GM19240 (cell line): ENCODE data around the gene LRRFIP1.

Experiments
- DNase-seq: peaks from one replicate; pipeline ENCODE4 v3.0.0; 2011; ENCODE audit warnings: low spot score; ENCODE audit not compliant: insufficient read length

LRRFIP1 gene

DNA sequence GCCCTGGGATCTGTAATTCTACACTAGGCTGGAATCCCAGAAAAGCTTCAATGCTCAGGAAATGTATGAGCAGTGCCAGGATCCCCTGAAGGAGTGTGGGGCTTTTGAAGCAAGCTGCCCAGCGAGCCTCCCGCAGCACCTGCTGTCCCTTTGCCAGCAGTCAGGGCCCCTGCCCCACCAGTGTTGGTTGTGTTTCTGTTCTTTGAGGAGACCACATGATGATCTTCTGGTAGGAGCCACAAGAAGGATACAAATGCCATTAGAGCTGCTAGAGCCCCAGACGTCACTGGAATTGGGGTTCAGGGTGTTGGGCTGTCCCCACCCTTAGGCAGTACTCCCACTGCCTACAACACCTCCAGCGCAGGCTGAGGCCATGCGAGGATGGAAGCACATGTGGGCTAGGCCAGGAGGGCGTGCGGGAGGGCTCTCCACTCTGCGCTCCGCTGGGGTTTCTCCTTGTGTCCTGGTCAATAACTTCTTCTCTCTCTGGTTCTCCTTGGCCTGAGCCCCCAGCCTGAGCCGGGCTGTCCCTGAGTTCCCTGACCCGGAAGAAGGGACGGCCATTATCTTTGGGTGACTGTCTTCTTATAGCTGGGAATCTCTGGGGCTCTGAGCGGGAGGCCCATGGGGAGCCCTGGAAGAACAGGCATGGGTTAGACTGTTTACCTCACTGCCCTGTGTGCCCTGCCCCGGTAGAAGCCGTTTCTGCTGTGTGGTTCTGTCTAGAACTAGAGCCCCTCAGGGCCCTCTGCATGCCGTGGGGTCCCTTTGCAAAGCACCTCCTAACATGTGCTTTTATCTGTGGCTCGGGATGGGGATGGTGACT, 73.9 kb downstream of the LRRFIP1 start:
- DNase-seq, result no peak

GRCh38 chr2:237701859-237702390, 74.5 kb downstream of the LRRFIP1 start:
- DNase-seq, result no peak

DNA sequence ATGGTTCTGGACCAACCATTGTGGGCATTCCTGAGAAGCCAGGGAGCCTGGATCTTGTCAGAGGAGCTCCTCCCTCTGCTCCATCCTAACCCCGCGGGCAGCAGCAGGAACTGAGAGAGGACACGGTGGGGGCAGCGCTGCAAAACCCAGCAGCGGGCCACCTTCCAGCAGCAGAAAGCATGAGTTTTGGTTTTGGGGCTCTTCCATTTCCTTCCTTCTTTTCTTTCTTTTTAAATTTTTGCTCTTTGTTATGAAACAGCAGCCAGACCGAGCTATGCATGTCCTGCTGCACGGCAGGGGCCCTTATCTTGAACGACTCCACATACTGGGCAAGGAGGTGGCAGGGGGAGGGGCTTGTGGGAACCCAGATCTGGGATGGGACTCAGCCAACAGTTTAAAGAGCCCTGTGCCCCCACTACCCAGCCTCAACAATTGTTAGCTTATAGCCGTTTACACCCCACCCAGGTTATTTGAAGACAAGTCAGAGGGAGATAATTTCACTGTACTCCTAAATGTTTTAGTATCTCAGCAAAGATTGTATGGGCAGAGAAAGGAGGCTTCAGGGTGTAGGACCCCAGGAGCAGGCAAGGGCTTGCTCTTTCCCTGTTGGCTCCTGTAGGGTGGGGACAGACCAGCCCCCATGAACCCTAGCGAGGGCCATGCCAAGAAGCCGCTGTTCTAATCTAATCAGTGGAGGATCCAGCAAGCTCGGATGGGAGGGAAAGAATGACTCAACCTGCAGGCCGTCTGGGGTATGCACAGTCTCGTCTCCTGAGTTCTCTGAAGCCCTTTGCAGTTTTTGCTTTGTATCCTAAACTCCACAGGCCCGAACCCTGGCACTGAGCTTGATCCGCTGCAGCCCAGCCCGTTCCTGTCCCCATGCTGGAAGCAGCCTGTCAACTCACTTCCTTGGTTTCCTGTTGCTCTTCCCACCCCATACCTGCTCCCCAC, 75.3 kb downstream of the LRRFIP1 start:
- DNase-seq, result no peak

- DNase-seq, result no peak
These were observed 77.4 kb downstream of the LRRFIP1 start for GRCh38 chr2:237704501-237705434.

DNA sequence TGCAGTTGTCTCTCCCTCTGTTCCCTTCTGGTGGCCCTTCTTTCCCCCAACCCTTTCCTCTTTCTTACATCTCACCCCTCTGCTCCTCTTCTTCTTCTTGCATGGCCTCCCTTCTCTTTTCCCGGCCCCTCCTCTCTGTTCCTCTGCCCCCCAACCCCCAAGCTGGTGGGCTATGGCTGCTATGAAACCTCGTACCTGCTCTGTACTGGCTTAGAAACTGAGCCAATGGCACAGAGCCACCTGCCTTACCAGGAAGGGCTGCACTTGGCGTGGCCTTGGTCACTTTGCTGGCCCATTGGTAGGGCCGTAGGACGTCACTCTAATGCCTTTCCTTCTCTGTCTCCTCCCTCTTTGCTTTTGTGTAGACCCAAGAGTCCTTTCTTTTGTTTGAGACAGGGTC, 78.9 kb downstream of the LRRFIP1 start:
- DNase-seq, result no peak

DNA sequence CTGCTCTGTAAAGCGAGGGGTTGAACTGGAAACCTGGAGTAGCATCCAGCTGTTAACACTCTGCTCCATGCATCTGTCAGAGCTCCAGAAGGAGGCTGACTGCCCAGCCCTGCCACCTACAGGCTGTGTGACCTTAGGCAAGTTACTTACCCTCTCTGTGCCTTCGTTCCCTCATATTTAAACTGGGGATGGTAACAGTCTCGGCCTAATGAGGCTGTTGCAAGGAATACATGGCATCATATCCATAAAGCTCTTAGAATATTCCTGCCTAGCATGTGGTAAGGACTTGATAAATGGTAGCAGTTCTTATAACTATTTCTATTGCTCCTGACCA, 80.6 kb downstream of the LRRFIP1 start:
- no peak for DNase-seq

- DNase-seq, result no peak
These were observed 81.1 kb downstream of the LRRFIP1 start for GRCh38 chr2:237708491-237708890.

- DNase-seq, result no peak
These were observed 81.6 kb downstream of the LRRFIP1 start for GRCh38 chr2:237708961-237709360.

DNA sequence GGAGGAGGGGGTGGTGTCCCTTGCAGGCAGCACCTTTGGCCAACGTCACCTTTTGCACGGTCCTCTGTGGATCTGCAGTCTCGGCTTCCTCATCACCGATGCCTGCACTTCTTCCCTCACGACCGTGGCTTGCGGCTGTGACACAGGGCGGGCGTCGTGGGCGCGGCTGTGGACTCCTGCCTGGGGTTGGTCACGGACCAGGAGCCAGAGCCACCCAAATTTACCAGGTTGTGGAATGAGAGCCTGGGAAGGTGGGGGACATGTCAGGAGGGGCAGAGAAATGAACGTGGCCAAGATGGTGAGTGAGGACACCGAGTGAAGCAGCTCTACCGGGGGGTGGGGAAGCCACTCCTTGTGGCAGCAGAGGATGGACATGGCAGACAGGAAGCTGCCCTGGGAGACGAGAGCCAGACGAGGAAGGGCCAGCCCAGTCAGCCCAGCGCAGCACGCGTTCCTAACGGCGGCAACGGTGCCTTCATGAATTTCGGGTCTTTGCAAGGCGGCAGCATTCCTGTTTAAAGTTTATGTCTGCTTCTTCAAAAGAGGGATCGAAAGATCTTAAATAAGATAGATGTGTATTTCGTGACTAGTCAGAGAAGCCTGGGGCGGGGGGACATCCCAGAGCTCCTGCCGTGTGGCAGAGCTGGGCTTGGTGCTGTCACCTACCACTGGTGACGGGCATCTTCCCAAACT, 84.2 kb downstream of the LRRFIP1 start:
- DNase-seq, result no peak

DNA sequence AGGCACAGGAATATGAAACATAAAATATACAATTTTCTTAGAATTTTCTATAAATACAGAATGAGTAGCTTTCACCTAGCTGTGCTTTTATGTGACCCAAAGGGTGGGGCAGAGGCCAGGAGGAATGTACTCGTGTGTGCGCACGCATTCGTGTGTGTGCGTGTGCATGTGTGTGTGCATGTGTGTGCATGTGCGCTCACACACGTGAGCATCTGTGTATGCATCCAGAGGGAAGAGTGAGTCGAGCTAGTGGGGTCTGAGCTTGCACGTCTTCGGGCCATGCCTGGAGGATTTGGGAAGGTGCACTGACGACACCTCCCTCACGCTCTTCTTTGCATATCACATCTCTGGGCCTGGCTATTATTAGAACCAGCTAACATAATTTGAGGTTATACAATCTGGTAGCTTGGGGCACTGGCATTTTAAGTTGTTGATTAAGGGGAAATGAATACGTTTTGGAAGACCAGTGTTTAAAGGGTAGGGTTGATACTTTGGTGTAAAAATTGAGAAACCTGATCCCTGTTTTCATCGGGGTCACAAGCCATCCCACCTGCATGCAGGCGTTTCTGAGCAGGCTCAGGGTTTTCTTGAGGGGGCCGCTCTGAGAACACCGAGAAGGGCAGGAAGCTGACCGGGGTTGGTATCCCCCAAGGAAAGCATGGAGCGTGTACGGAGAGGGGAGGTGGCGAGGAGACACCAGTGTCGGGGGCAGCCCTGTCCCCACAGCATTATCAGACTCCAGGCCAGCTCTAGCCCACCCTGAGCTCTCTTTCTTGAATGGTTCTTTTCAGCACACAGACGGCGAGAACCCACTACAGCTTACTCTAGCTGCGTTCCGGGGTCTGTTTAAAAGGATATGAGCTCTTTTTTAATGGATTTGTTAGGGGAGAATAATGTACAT, 85.3 kb downstream of the LRRFIP1 start:
- DNase-seq, result no peak

DNA sequence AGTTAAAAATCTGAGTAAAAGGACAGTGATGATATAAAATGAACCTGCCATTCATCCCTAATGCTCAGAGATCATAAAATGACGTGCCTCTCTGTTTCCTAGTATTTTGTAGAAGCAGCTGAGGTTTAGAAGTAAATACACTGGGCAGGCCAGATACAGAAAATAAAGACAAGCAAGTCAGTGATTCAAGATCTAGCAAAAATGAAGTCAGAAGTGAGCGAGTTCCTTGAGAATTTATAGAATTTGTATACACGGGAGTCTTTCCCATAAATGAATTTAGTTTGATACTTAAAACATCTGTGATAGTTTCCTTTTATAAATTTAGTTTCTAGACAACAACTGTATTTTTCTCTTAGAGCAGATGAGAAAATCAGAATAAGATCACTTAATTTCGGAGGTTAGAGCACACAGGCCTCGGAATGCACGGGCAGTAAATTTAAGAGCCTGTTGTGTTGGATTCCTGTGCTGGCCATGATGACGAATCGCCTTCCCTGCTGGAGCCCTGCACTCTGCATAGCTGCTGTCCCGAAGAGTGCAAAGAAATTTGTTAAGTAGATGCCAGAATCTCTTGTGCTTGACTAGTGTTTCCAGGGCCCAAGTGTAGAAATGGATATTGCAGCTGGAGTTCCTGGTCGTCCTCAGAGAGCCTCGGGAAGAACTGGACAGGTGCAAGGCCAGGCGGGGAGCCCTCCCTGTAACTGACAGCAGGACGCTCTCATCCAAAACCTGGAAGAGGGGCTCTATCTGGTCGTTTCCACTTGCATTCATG, 87.5 kb downstream of the LRRFIP1 start:
- no peak for DNase-seq

DNA sequence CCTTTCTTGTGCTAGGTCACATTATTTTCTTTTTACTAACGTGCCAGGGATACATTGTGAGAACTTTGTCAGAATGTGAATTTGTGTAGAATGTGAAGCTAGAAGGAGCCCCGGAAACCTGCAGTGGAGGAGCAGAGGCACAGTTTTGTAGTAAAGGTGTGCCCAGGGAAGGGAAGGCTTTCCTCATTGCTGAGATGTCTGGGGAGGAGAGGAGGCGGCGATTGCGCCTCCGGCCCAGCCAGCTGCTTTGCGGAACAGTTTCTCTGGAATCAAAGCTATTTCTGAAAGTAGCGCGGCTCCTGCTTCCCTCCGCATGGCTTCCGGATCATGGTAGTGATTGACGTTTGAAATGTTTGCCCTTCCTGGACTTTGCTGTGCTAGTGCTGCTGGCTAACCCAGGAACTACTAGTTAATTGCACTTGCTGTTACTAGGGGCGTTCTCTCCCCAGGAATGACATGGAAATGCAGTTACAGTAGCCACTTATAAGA, 88.1 kb downstream of the LRRFIP1 start:
- no peak for DNase-seq

DNA sequence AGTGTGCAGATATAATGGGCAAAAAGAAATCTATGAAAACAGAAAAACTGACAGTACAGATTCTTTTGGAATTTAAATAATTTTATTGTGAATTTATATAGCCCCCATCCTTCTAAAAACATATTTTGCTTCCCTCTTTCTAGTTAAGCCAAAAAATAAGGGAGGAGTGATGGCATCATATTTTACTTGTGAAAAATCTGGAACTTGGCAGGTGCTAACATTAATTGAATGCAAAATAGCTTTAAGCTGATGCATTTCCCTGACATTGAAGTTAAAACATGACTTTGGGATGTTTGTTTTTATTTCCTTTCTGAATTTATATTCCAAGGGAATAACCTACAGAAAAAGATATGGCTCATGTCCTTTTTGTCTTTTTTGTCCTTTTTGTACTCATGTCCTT, 88.6 kb downstream of the LRRFIP1 start:
- DNase-seq, result no peak

DNA sequence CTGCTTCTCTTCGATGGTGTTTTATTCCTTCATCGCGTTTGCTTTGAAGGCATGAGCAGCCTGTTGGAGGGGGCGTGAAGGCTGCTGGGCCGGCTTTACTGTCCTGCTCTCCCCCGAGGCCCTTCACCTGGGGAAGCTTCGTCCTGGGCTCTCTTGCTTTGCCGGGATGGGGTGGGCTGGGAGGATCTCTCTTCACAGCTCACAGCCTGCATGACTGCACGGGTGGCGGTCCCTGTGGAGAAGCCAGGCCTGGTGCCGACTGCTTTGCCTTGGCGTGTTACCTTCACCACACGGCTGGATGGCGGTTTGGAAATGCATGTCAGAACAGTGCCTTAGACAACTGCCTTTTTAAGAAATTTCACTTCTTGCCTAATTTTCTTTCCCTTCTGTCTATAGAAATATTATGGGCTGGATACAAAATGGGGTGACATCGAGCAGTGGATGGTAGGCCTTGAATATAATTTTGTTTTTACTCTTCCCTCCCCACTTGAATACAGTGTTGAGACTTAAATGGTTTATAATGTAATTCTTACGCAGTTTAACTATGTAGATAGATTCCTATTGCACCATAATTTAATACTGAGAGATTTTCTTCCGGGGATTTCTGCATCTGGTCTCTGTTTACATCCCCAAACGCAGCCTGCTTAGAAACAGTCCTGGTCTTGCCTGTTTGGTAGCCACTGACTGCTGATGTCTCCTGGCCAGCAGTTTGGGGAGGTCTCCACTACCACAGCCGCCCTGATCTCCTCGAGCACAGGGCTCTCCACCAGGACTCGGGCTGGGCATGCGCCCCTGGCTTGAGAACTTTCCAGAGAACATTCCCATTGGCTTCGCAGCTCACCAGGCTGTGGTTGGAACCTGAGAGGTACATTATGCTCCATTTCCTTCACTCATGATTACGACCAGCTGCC, 90.2 kb downstream of the LRRFIP1 start:
- DNase-seq, result no peak

DNA sequence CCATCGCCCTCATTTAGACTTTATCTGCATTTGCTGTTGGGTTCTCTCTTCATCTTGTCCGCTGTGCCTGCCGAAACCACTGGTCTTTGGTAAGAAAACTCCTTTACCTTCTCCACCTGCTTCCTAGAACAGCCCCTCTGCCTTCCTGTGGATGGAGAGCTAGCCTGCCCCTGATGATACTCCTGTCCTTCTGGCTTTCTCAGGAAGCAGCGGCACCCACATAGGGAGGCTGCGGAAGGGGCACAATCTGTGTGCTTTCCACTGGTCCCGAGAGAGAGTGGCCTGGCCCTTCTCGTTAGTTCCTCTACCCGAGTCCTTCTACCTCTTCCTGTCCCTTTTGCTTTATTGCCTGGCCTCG, 90.9 kb downstream of the LRRFIP1 start:
- no peak for DNase-seq

DNA sequence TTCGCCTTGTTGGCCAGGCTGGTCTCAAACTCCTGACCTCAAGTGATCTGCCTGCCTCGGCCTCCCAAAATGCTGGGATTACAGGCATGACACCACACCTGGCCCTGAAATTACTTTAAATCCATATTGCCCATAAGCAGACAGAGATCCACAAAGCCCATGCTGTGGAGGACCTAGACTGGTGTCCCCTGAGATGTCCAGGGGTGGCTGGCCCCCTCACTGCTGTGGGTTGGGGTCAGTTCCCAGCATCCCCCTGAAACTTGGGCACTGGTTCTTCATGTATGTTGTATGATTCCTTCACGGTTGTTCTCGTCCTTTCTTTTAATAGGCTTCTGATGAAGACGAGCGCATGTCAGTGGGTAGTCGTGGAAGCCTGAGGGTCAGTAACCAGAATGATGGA, 93.1 kb downstream of the LRRFIP1 start:
- DNase-seq, result no peak

DNA sequence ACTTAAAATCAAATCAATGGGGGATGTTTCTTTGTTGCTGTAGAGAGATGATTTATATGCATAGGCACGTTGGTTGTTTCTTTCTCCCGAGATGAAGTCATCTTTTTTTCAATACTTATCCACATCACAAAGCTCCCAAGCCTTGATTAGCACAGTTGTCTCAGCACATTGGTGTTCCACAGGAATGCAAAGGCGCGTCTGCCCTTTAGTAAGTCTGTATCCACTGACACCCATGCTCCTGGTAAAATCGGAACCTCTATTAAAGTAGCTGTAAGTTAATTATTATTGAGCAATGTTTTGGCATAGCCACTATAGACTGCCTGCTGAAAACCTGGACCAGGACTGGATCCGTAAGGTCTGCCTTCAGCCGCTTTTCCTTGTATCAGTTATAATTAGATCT, 93.6 kb downstream of the LRRFIP1 start:
- no peak for DNase-seq

DNA sequence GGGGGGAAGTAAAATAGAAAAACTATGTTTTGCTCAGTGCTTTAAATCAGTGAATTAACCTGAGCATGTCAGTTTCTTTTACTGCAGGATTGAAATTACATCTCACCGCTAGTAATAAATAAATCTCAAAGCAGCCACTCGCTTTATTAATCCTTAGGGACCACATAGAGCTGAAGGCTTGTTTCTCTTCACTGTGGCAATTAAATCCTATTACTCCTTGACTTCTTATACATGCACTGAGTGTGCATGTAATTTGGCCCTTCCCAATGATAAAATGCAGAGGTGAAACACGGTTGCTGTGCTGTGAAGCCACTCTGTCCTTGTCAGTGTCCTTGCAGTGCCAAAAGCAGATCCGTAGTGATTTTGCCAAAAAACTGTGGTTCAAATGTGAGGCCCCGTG, 94.1 kb downstream of the LRRFIP1 start:
- no peak for DNase-seq
